ENCODE data around the gene CBR3. TPM values are rescaled to one million over a fixed set of nuclear protein-coding genes. Genes with fewer than 3 reads are reported as not detected.

The CBR3 gene
- polyA plus RNA-seq, 1 of the 3 experiments (the other 2 are of a cell fraction), result 6.7 TPM

DNA sequence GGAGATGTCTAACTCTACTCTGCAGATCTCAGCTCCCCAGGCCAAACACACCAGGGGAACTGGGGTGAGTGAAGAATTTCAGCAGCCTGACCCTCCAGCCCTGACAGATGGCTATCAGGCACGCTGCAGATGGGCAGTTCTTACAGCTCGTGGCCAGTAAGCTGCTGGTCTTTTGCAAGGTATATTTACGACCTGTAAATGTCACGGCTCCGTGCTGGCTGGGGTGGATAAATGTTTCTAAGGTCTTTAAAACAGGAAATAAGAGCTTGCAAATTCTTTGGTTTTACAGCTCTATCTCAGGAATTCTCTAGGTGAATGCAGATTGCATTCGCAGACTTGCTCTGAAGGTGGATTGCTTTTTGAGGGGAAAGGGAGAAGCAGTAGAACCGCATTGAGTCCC lies 31.8 kb downstream of the CBR3 start:
- Histone ChIP-seq H3K9me3 (no peaks in the 10 kb centered on the region), H3K9ac (no peak overlapping the region), H4K20me1 (ENCODE audit: insufficient read depth) (no peaks in the 10 kb centered on the region), H3F3A (replicated peaks; ENCODE audit: insufficient read depth) (no peaks in the 10 kb centered on the region), H3K4me3 (ENCODE audit: low read depth in 2 of 2, low read length in 1 of 2) (no peak overlapping the region), H3K4me1 (ENCODE audit: control insufficient read depth in 1 of 2, insufficient read depth in 2 of 2, low read depth in 1 of 2, low read length in 1 of 2) (peaks cover 0 to 8% of the 10 kb centered on the region in 2 experiments; a peak in 1 of 4 replicates), H3K9me2 (no peaks in the 10 kb centered on the region), H3K27ac (ENCODE audit: low read depth in 2 of 2, low read length in 1 of 2) (no peak overlapping the region), H3K36me3 (replicated peaks in 1 of 2; ENCODE audit: control insufficient read depth in 1 of 2, insufficient read depth in 2 of 2, low read length in 1 of 2) (peaks cover 0 to 11% of the 10 kb centered on the region in 2 experiments), H3K27me3 (ENCODE audit: insufficient read depth) (no peaks in the 10 kb centered on the region), H2AFZ (ENCODE audit: low read depth) (no peak overlapping the region), H3K4me2 (no peak overlapping the region), H3K79me2 (ENCODE audit: insufficient read depth) (peaks cover 13% of the 10 kb centered on the region)
- no peak for TF ChIP-seq GABPA (IDR thresholded peaks at IDR 0.05; ENCODE audit: low read depth)
- TF ChIP-seq FOXM1 (IDR thresholded peaks at IDR 0.05; ENCODE audit: low read depth), result no peak
- 0 out of 2 replicates have a peak, but pooled peaks have one; percentile 23 for TF ChIP-seq GATA2 (CRISPR knock-in tag; IDR thresholded peaks at IDR 0.05)
- TF ChIP-seq RAD21 (IDR thresholded peaks at IDR 0.05; ENCODE audit: low read length), result no peak
- POLR2A ChIA-PET, result no interaction called here
- 89% methylated on average over 7 of the region's 7 CpGs for WGBS (ENCODE audit: low lambda C conversion rate)
- peak; percentile 35 for DNase-seq
- CTCF ChIA-PET, result interaction anchor here (0.9 kb wide), 1 partner anchor 44 kb away, joined by 3 read pairs; no protein-coding TSS in a partner anchor

DNA sequence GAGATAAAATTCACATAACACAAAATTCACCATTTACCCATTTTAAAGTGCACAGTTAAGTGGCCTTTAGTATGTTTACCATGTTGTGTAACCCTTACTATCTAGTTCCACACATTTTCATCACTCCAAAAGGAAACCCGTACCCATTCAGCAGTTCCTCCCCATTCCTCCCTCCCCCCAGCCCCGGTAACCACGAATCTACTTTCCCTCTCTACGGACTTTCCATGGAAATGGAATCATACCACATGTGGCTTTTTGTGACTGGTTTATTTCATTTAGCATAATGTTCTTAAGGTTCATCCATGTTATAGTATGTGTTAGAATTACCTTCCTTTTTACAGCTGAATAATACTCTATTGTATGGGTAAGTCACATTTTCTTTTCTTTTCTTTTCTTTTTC lies 32.7 kb downstream of the CBR3 start:
- H3K79me2 ChIP-seq (ENCODE audit: insufficient read depth), result peaks cover 9% of the 10 kb centered on the region; the same call in 1 of the 2 replicates
- peaks cover 0 to 8% of the 10 kb centered on the region in 2 experiments; a peak in 1 of 4 replicates for H3K4me1 ChIP-seq (ENCODE audit: control insufficient read depth in 1 of 2, insufficient read depth in 2 of 2, low read depth in 1 of 2, low read length in 1 of 2)
- DNase-seq, result no peak
- WGBS (ENCODE audit: low lambda C conversion rate), result 93% methylated on average over 4 of the region's 4 CpGs
- H3K27me3 ChIP-seq (ENCODE audit: insufficient read depth), result no peaks in the 10 kb centered on the region
- TF ChIP-seq RFX5 (IDR thresholded peaks at IDR 0.05; ENCODE audit: low read length), result no peak
- TF ChIP-seq RAD21 (IDR thresholded peaks at IDR 0.05; ENCODE audit: low read length), result no peak
- no peak for TF ChIP-seq CHD2 (IDR thresholded peaks at IDR 0.05; ENCODE audit: low read length, partially characterized antibody)
- no peak for TF ChIP-seq ELF1 (IDR thresholded peaks at IDR 0.05)
- no peak for TF ChIP-seq GABPA (IDR thresholded peaks at IDR 0.05; ENCODE audit: low read depth)
- TF ChIP-seq, protein P1, sequence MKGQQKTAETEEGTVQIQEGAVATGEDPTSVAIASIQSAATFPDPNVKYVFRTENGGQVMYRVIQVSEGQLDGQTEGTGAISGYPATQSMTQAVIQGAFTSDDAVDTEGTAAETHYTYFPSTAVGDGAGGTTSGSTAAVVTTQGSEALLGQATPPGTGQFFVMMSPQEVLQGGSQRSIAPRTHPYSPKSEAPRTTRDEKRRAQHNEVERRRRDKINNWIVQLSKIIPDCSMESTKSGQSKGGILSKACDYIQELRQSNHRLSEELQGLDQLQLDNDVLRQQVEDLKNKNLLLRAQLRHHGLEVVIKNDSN (IDR thresholded peaks at IDR 0.05; ENCODE audit: borderline replicate concordance, low read depth), result no peak
- no peaks in the 10 kb centered on the region for H3F3A ChIP-seq (replicated peaks; ENCODE audit: insufficient read depth)
- no peaks in the 10 kb centered on the region for H3K9me3 ChIP-seq
- H2AFZ ChIP-seq (ENCODE audit: low read depth), result no peak overlapping the region
- ChIA-PET CTCF (no interaction called here), POLR2A (no interaction called here)
- no peak overlapping the region for H3K4me3 ChIP-seq (ENCODE audit: low read depth in 2 of 2, low read length in 1 of 2)
- no peak overlapping the region for H3K27ac ChIP-seq (ENCODE audit: low read depth in 2 of 2, low read length in 1 of 2)
- H4K20me1 ChIP-seq (ENCODE audit: insufficient read depth), result no peaks in the 10 kb centered on the region
- no peak overlapping the region for H3K9ac ChIP-seq
- H3K4me2 ChIP-seq, result no peak overlapping the region
- no peaks in the 10 kb centered on the region for H3K9me2 ChIP-seq
- H3K36me3 ChIP-seq (replicated peaks in 1 of 2; ENCODE audit: control insufficient read depth in 1 of 2, insufficient read depth in 2 of 2, low read length in 1 of 2), result peaks cover 0 to 11% of the 10 kb centered on the region in 2 experiments

DNA sequence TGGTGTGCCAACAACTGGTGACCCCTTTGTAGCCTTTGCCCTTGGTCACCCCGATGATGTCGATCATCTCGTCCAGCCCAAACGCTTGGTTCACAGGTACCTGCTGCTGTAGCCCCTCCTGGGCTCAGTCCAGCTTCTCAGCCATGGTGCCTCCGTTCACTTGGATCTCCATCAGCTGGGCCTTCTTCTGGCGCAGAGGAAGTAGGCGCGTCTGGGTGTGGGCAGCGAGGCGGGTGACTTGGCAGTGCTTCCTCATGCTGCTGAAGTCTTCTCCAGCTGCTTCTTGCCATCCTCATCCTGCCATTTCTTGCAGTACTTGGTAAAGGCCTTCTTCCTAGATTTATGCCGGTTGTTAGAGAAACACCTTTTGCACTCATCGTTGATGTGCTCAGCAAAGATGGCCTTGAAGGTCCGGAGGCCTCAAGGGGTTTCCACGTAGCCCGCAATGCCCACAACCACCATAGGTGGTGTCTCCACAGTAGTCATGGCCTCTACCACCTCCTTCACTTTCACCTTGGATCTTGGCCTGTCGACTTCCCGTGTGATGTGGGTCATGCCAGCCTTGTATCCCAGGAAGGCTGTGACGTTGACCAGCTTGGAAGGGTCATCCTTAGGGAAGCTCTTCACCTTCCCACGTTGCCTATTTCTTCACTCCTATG lies 34.7 kb downstream of the CBR3 start:
- peaks cover 0 to 11% of the 10 kb centered on the region in 2 experiments for H3K36me3 ChIP-seq (replicated peaks in 1 of 2; ENCODE audit: control insufficient read depth in 1 of 2, insufficient read depth in 2 of 2, low read length in 1 of 2)
- POLR2A ChIA-PET, result no interaction called here
- H3K9ac ChIP-seq, result no peak overlapping the region
- H3F3A ChIP-seq (replicated peaks; ENCODE audit: insufficient read depth), result no peaks in the 10 kb centered on the region
- H3K4me2 ChIP-seq, result no peak overlapping the region
- H4K20me1 ChIP-seq (ENCODE audit: insufficient read depth), result no peaks in the 10 kb centered on the region
- H3K79me2 ChIP-seq (ENCODE audit: insufficient read depth), result no peaks in the 10 kb centered on the region
- 97% methylated on average over 14 of the region's 19 CpGs for WGBS (ENCODE audit: low lambda C conversion rate)
- DNase-seq, result no peak
- no peaks in the 10 kb centered on the region for H3K27me3 ChIP-seq (ENCODE audit: insufficient read depth)
- H3K9me2 ChIP-seq, result no peaks in the 10 kb centered on the region
- no peak overlapping the region for H3K4me3 ChIP-seq (ENCODE audit: low read depth in 2 of 2, low read length in 1 of 2)
- no peak overlapping the region for H3K27ac ChIP-seq (ENCODE audit: low read depth in 2 of 2, low read length in 1 of 2)
- no peaks in the 10 kb centered on the region for H3K9me3 ChIP-seq
- H2AFZ ChIP-seq (ENCODE audit: low read depth), result no peak overlapping the region
- H3K4me1 ChIP-seq (ENCODE audit: control insufficient read depth in 1 of 2, insufficient read depth in 2 of 2, low read depth in 1 of 2, low read length in 1 of 2), result no peaks in the 10 kb centered on the region
- CTCF ChIA-PET, result no interaction called here
- TF ChIP-seq EP300 (IDR thresholded peaks at IDR 0.05; ENCODE audit: borderline replicate concordance in 1 of 2, low read depth in 1 of 2, low read length in 1 of 2) (no peak), TAF1 (IDR thresholded peaks at IDR 0.05; ENCODE audit: borderline replicate concordance, low read depth, low read length) (no peak), TEAD4 (IDR thresholded peaks at IDR 0.05; ENCODE audit: borderline replicate concordance, insufficient read depth) (no peak), FOSL2 (IDR thresholded peaks at IDR 0.05; ENCODE audit: borderline replicate concordance, low read depth) (no peak), JUND (IDR thresholded peaks at IDR 0.05) (no peak)
- TF ChIP-seq, protein P1 (IDR thresholded peaks at IDR 0.05; ENCODE audit: borderline replicate concordance, low read depth), result no peak
- TF ChIP-seq, protein P2, sequence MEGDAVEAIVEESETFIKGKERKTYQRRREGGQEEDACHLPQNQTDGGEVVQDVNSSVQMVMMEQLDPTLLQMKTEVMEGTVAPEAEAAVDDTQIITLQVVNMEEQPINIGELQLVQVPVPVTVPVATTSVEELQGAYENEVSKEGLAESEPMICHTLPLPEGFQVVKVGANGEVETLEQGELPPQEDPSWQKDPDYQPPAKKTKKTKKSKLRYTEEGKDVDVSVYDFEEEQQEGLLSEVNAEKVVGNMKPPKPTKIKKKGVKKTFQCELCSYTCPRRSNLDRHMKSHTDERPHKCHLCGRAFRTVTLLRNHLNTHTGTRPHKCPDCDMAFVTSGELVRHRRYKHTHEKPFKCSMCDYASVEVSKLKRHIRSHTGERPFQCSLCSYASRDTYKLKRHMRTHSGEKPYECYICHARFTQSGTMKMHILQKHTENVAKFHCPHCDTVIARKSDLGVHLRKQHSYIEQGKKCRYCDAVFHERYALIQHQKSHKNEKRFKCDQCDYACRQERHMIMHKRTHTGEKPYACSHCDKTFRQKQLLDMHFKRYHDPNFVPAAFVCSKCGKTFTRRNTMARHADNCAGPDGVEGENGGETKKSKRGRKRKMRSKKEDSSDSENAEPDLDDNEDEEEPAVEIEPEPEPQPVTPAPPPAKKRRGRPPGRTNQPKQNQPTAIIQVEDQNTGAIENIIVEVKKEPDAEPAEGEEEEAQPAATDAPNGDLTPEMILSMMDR (IDR thresholded peaks at IDR 0.05), result no peak; the same call in 1 of the 2 replicates
- TF ChIP-seq, protein P3, sequence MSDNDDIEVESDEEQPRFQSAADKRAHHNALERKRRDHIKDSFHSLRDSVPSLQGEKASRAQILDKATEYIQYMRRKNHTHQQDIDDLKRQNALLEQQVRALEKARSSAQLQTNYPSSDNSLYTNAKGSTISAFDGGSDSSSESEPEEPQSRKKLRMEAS (IDR thresholded peaks at IDR 0.05; ENCODE audit: low read depth), result no peak

Data from SK-N-SH (cell line).